Stimulated activated naive CD8-positive, alpha-beta T cell treated with anti-CD3 and anti-CD28 coated beads, Interleukin-15, amount 100 ng/mL, for 72 hours (primary cell): ENCODE data around the gene POMGNT2.
"Not testable (repeated sequence)": the region's sequence is repeated elsewhere in the genome, so short reads cannot be mapped to it uniquely, and the experiment has no call there.

Experiments used
- ATAC-seq: fragments of 150-1000 bp; cut with Tn5 transposase; 2 replicates; pipeline ENCODE4 v1.10.0; 2021; ENCODE audit warnings: mild to moderate bottlenecking, moderate library complexity
- DNase-seq, 2 donors: peaks; one replicate each; pipeline ENCODE4 v3.0.0; 2021 to 2022
- H3K27ac Mint-ChIP-seq, 2 donors: one replicate each; pipeline ENCODE4 v1.8.0; 2022; ENCODE audit warnings: mild to moderate bottlenecking in 2 of 2, mixed read lengths in 2 of 2, moderate library complexity in 2 of 2
- H3K27me3 Mint-ChIP-seq: one replicate; pipeline ENCODE4 v1.8.0; 2022; ENCODE audit warnings: mixed read lengths
- H3K4me1 Mint-ChIP-seq: one replicate; pipeline ENCODE4 v1.8.0; 2022; ENCODE audit warnings: mild to moderate bottlenecking, mixed read lengths
- H3K4me3 Mint-ChIP-seq, 2 donors: one replicate each; pipeline ENCODE4 v1.8.0; 2022; ENCODE audit warnings: mild to moderate bottlenecking in 2 of 2, mixed read lengths in 2 of 2, moderate library complexity in 1 of 2
- H3K9me3 Mint-ChIP-seq, 2 donors: one replicate each; pipeline ENCODE4 v1.8.0; 2022; ENCODE audit warnings: mixed read lengths in 2 of 2

Gene POMGNT2

GRCh38 chr3:43046583-43046982, 59.3 kb downstream of the POMGNT2 start:
- Mint-ChIP-seq H3K27ac (no peak overlapping the region), H3K27me3 (no peaks in the 10 kb centered on the region), H3K4me1 (no peaks in the 10 kb centered on the region), H3K4me3 (no peak overlapping the region), H3K9me3 (peaks cover 50 to 64% of the 10 kb centered on the region in 2 donors)
- no peak for DNase-seq
- ATAC-seq = no peak

GRCh38 chr3:43045079-43045478, 60.8 kb downstream of the POMGNT2 start:
- not testable (repeated sequence) for H3K4me1 Mint-ChIP-seq, H3K4me3 Mint-ChIP-seq, ATAC-seq, H3K27me3 Mint-ChIP-seq, H3K27ac Mint-ChIP-seq, DNase-seq
- peaks cover 40 to 49% of the 10 kb centered on the region in 2 donors for H3K9me3 Mint-ChIP-seq

- no peak overlapping the region for H3K4me3 Mint-ChIP-seq
Observed at GRCh38 chr3:43043793-43044192, 62.1 kb downstream of the POMGNT2 start.

GRCh38 chr3:43043071-43043766, 62.7 kb downstream of the POMGNT2 start:
- Mint-ChIP-seq H3K27ac (no peak overlapping the region), H3K4me3 (no peak overlapping the region), H3K27me3 (no peaks in the 10 kb centered on the region), H3K4me1 (peaks cover 12% of the 10 kb centered on the region), H3K9me3 (peaks cover 29 to 38% of the 10 kb centered on the region in 2 donors)
- DNase-seq (no peak), ATAC-seq (no peak)

More at GRCh38 chr3:43043793-43044192, 62.1 kb downstream of the POMGNT2 start:
- H3K27me3 Mint-ChIP-seq = no peaks in the 10 kb centered on the region
- peaks cover 6% of the 10 kb centered on the region for H3K4me1 Mint-ChIP-seq
- DNase-seq (no peak), ATAC-seq (no peak)
- no peak overlapping the region for H3K27ac Mint-ChIP-seq
- peaks cover 35 to 44% of the 10 kb centered on the region in 2 donors for H3K9me3 Mint-ChIP-seq

GRCh38 chr3:43041517-43041916, 64.4 kb downstream of the POMGNT2 start:
- no peak overlapping the region for H3K27ac Mint-ChIP-seq
- H3K4me1 Mint-ChIP-seq = peaks cover 26% of the 10 kb centered on the region
- no peak for ATAC-seq
- H3K4me3 Mint-ChIP-seq = no peak overlapping the region
- H3K27me3 Mint-ChIP-seq = no peaks in the 10 kb centered on the region
- no peak for DNase-seq
- H3K9me3 Mint-ChIP-seq = peaks cover 20 to 22% of the 10 kb centered on the region in 2 donors

- Mint-ChIP-seq H3K27me3 (no peaks in the 10 kb centered on the region), H3K27ac (no peak overlapping the region), H3K4me3 (no peak overlapping the region), H3K4me1 (peaks cover 31% of the 10 kb centered on the region), H3K9me3 (peaks cover 0 to 3% of the 10 kb centered on the region in 2 donors)
- ATAC-seq (peak; percentile 65), DNase-seq (no peak)
Observed at GRCh38 chr3:43038010-43038409, 67.9 kb downstream of the POMGNT2 start.

- Mint-ChIP-seq H3K4me1 (peaks cover 31% of the 10 kb centered on the region), H3K27me3 (no peaks in the 10 kb centered on the region), H3K9me3 (peaks cover 0 to 3% of the 10 kb centered on the region in 2 donors), H3K27ac (no peak overlapping the region), H3K4me3 (no peak overlapping the region)
- no peak for DNase-seq
- peak; percentile 55 for ATAC-seq
Observed at GRCh38 chr3:43036621-43037423, 69.1 kb downstream of the POMGNT2 start.

GRCh38 chr3:43035801-43036365, 70.0 kb downstream of the POMGNT2 start:
- DNase-seq (no peak), ATAC-seq (no peak)
- no peak overlapping the region for H3K27ac Mint-ChIP-seq

GRCh38 chr3:43034911-43035310, 71.0 kb downstream of the POMGNT2 start:
- DNase-seq (no peak), ATAC-seq (no peak)
- no peaks in the 10 kb centered on the region for H3K27me3 Mint-ChIP-seq
- H3K9me3 Mint-ChIP-seq = no peaks in the 10 kb centered on the region
- no peak overlapping the region for H3K27ac Mint-ChIP-seq
- peaks cover 31% of the 10 kb centered on the region for H3K4me1 Mint-ChIP-seq
- no peak overlapping the region for H3K4me3 Mint-ChIP-seq

More at GRCh38 chr3:43035801-43036365, 70.0 kb downstream of the POMGNT2 start:
- H3K4me1 Mint-ChIP-seq = peaks cover 31% of the 10 kb centered on the region
- no peaks in the 10 kb centered on the region for H3K9me3 Mint-ChIP-seq
- H3K27me3 Mint-ChIP-seq = no peaks in the 10 kb centered on the region
- no peak overlapping the region for H3K4me3 Mint-ChIP-seq

GRCh38 chr3:43034200-43034599, 71.7 kb downstream of the POMGNT2 start:
- peaks cover 30% of the 10 kb centered on the region for H3K4me1 Mint-ChIP-seq
- H3K27ac Mint-ChIP-seq = no peak overlapping the region
- no peak for ATAC-seq
- no peaks in the 10 kb centered on the region for H3K9me3 Mint-ChIP-seq
- H3K4me3 Mint-ChIP-seq = no peak overlapping the region
- DNase-seq = no peak
- no peaks in the 10 kb centered on the region for H3K27me3 Mint-ChIP-seq

- peaks cover 27% of the 10 kb centered on the region for H3K4me1 Mint-ChIP-seq
- H3K27ac Mint-ChIP-seq = no peak overlapping the region
- H3K27me3 Mint-ChIP-seq = no peaks in the 10 kb centered on the region
- no peak overlapping the region for H3K4me3 Mint-ChIP-seq
- DNase-seq (no peak), ATAC-seq (no peak)
- H3K9me3 Mint-ChIP-seq = no peaks in the 10 kb centered on the region
Observed at GRCh38 chr3:43032646-43033628, 72.9 kb downstream of the POMGNT2 start.

- Mint-ChIP-seq H3K4me1 (peaks cover 21% of the 10 kb centered on the region), H3K4me3 (no peak overlapping the region), H3K27ac (peak overlapping the region in 1 of 2 donors; percentile 29), H3K9me3 (no peaks in the 10 kb centered on the region), H3K27me3 (no peaks in the 10 kb centered on the region)
- ATAC-seq (no peak), DNase-seq (no peak)
Observed at GRCh38 chr3:43031889-43032545, 73.9 kb downstream of the POMGNT2 start.

- Mint-ChIP-seq H3K27me3 (no peaks in the 10 kb centered on the region), H3K4me3 (no peak overlapping the region), H3K9me3 (no peaks in the 10 kb centered on the region), H3K27ac (peak overlapping the region in 1 of 2 donors; percentile 29), H3K4me1 (peaks cover 15% of the 10 kb centered on the region)
- ATAC-seq (no peak), DNase-seq (no peak)
Observed at GRCh38 chr3:43031485-43031884, 74.4 kb downstream of the POMGNT2 start.

- no peak for DNase-seq
- H3K27me3 Mint-ChIP-seq = no peaks in the 10 kb centered on the region
- peaks cover 11% of the 10 kb centered on the region for H3K4me1 Mint-ChIP-seq
- no peak for ATAC-seq
- H3K27ac Mint-ChIP-seq = no peak overlapping the region
- no peaks in the 10 kb centered on the region for H3K9me3 Mint-ChIP-seq
- no peak overlapping the region for H3K4me3 Mint-ChIP-seq
Observed at GRCh38 chr3:43030162-43030935, 75.5 kb downstream of the POMGNT2 start.
